ENCODE results near the gene FAM163A. TPM values are rescaled to one million over a fixed set of nuclear protein-coding genes. Genes with fewer than 3 reads are reported as not detected.
A peak's percentile ranks its signal among the peaks of the same experiment; 100 is the strongest.

Gene FAM163A
- total and polyA plus RNA-seq, 8 donors = 0.06 to 0.28 (median 0.15) TPM; not detected in 3

- no peak for TF ChIP-seq CTCF (IDR thresholded peaks at IDR 0.05)
- ATAC-seq (no peak), FAIRE-seq (no peak), DNase-seq (no peak)
- 71 to 84% methylated on average over 36 to 37 of the region's 37 CpGs for WGBS, 2 donors
- intact Hi-C loops (cut with DNase I) = no loop called here
- H3K9me3 ChIP-seq = no peaks in the 10 kb centered on the region
- peaks cover 0 to 5% (median 0%) of the 10 kb centered on the region in 3 donors for H3K4me1 ChIP-seq
- H3K27ac ChIP-seq = no peak overlapping the region
- no peak overlapping the region for H3K4me3 ChIP-seq
- no peaks in the 10 kb centered on the region for H3K36me3 ChIP-seq
- H3K27me3 ChIP-seq = no peaks in the 10 kb centered on the region
These were observed 69.6 kb downstream of the FAM163A start for GRCh38 chr1:179812501-179813292.

- H3K4me1 ChIP-seq = peaks cover 0 to 5% (median 0%) of the 10 kb centered on the region in 3 donors
- no peak overlapping the region for H3K27ac ChIP-seq
- peak overlapping the region in 2 of 4 donors; percentile 22 to 44 for H3K4me3 ChIP-seq
- intact Hi-C loops (cut with DNase I) = no loop called here
- no peak for FAIRE-seq
- no peak for ATAC-seq
- no peaks in the 10 kb centered on the region for H3K9me3 ChIP-seq
- DNase-seq = no peak
- 72 to 74% methylated on average over 28 of the region's 28 CpGs for WGBS, 2 donors
- TF ChIP-seq CTCF (IDR thresholded peaks at IDR 0.05) = no peak
- no peaks in the 10 kb centered on the region for H3K36me3 ChIP-seq
- no peaks in the 10 kb centered on the region for H3K27me3 ChIP-seq
These were observed 70.8 kb downstream of the FAM163A start for GRCh38 chr1:179813626-179814545.

GRCh38 chr1:179814546-179814838 lies 71.4 kb downstream of the FAM163A start:
- FAIRE-seq (no peak), DNase-seq (peak in 1 of 6 donors; percentile 64), ATAC-seq (peak; percentile 66 to 75 (median 72))
- H3K4me3 ChIP-seq = peak overlapping the region in 2 of 4 donors; percentile 22 to 44
- H3K27ac ChIP-seq = no peak overlapping the region
- no peaks in the 10 kb centered on the region for H3K9me3 ChIP-seq
- no peak for TF ChIP-seq CTCF (IDR thresholded peaks at IDR 0.05)
- no peaks in the 10 kb centered on the region for H3K27me3 ChIP-seq
- H3K4me1 ChIP-seq = peaks cover 0 to 5% (median 0%) of the 10 kb centered on the region in 3 donors
- WGBS, 2 donors = 1 to 2% methylated on average over 16 of the region's 16 CpGs
- no peaks in the 10 kb centered on the region for H3K36me3 ChIP-seq
- intact Hi-C loops (cut with DNase I) = no loop called here

GRCh38 chr1:179815641-179816040 lies 72.5 kb downstream of the FAM163A start:
- FAIRE-seq (no peak), ATAC-seq (no peak), DNase-seq (no peak)
- H3K36me3 ChIP-seq = no peaks in the 10 kb centered on the region
- H3K9me3 ChIP-seq = no peaks in the 10 kb centered on the region
- TF ChIP-seq CTCF (IDR thresholded peaks at IDR 0.05) = no peak
- H3K27me3 ChIP-seq = no peaks in the 10 kb centered on the region
- intact Hi-C loops (cut with DNase I) = no loop called here
- peaks cover 0 to 5% (median 0%) of the 10 kb centered on the region in 3 donors for H3K4me1 ChIP-seq
- peak overlapping the region in 1 of 4 donors; percentile 28 for H3K27ac ChIP-seq
- H3K4me3 ChIP-seq = peak overlapping the region in 2 of 4 donors; percentile 22 to 44
- 24 to 31% methylated on average over 5 of the region's 5 CpGs for WGBS, 2 donors

All from pancreas (tissue), 10 donors.